HL-60/S4 (cell line): Measurements from ENCODE around the gene SPINK9.

Experiments
- in situ Hi-C: fragments of 300-500 bp; cut with MboI; formaldehyde crosslinking; loops from 2 replicates; pipeline ENCODE4 v1.14.3; 2022; ENCODE audit warnings: low sequenced_read_pairs

The SPINK9 gene

GRCh38 chr5:148364343-148364742, 29.0 kb downstream of the SPINK9 start:
- in situ Hi-C loops, result no loop called here

GRCh38 chr5:148368299-148368698, 32.9 kb downstream of the SPINK9 start:
- in situ Hi-C loops, result no loop called here

- in situ Hi-C loops, result no loop called here
These were observed 36.9 kb downstream of the SPINK9 start for GRCh38 chr5:148372166-148372725.

GRCh38 chr5:148372893-148373292, 37.5 kb downstream of the SPINK9 start:
- in situ Hi-C loops, result no loop called here

GRCh38 chr5:148374690-148375360, 39.5 kb downstream of the SPINK9 start:
- in situ Hi-C loops, result no loop called here

GRCh38 chr5:148376198-148376597, 40.8 kb downstream of the SPINK9 start:
- in situ Hi-C loops, result no loop called here

- in situ Hi-C loops, result no loop called here
These were observed 43.3 kb downstream of the SPINK9 start for GRCh38 chr5:148378670-148379069.

- in situ Hi-C loops, result no loop called here
These were observed 44.0 kb downstream of the SPINK9 start for GRCh38 chr5:148379340-148379739.

GRCh38 chr5:148381906-148382305, 46.5 kb downstream of the SPINK9 start:
- in situ Hi-C loops, result no loop called here

- in situ Hi-C loops, result no loop called here
These were observed 47.6 kb downstream of the SPINK9 start for GRCh38 chr5:148382961-148383360.

GRCh38 chr5:148383564-148384379, 48.4 kb downstream of the SPINK9 start, which contains the start of gene FBXO38:
Gene FBXO38 (plus strand): TSS chr5:148383958. CDS start chr5:148394777, 10,819 bp downstream.
- in situ Hi-C loops, result no loop called here

- in situ Hi-C loops, result no loop called here
These were observed 49.0 kb downstream of the SPINK9 start for GRCh38 chr5:148384380-148384737.

- in situ Hi-C loops, result no loop called here
These were observed 49.7 kb downstream of the SPINK9 start for GRCh38 chr5:148385094-148385493.

GRCh38 chr5:148386041-148386440, 50.7 kb downstream of the SPINK9 start:
- in situ Hi-C loops, result no loop called here

GRCh38 chr5:148387325-148387724, 52.0 kb downstream of the SPINK9 start:
- in situ Hi-C loops, result no loop called here

- in situ Hi-C loops, result no loop called here
These were observed 53.3 kb downstream of the SPINK9 start for GRCh38 chr5:148388696-148389095.
